HEK293 (cell line): ENCODE measurements around the gene PDE9A.

Experiments
- CTCF ChIA-PET: fragments of 350-600 bp; formaldehyde crosslinking; extraction: SDS; loops from one replicate; lab custom pipeline; 2021; ENCODE audit warnings: antibody characterized with exemption; lab: Yijun Ruan, JAX
- POLR2A ChIA-PET: fragments of 300-600 bp; formaldehyde crosslinking; extraction: SDS; loops from one replicate; lab custom pipeline; 2020; ENCODE audit warnings: antibody characterized with exemption, inconsistent platforms; lab: Yijun Ruan, JAX
- H3K27ac ChIP-seq: fragments of 200-500 bp; sonication (Bioruptor generic); 2 replicates; pipeline ENCODE4 v1.5.1; 2014; ENCODE audit warnings: low read depth, low read length, control low read depth, inconsistent platforms; ENCODE audit errors: extremely low read depth
- H3K36me3 ChIP-seq, 2 experiments: fragments of 200-500 bp in 1 of 2; sonication (Bioruptor generic) in 1 of 2; 1 replicate in 1 of 2; 2 replicates in 1 of 2; pipeline ENCODE4 v1.5.1; 2014 to 2017; ENCODE audit warnings: inconsistent platforms in 2 of 2, low read length in 2 of 2; ENCODE audit not compliant: control insufficient read depth in 2 of 2, insufficient read depth in 1 of 2
- H3K4me1 ChIP-seq: fragments of 200-500 bp; sonication (Bioruptor generic); 2 replicates; pipeline ENCODE4 v1.5.1; 2014; ENCODE audit warnings: mild to moderate bottlenecking, low read length, inconsistent platforms; ENCODE audit not compliant: control insufficient read depth, insufficient read depth
- H3K4me3 ChIP-seq: 2 replicates; pipeline ENCODE4 v1.5.1; 2011; ENCODE audit warnings: low read depth, mild to moderate bottlenecking, control low read depth, low read length, moderate library complexity
- H3K9me3 ChIP-seq: fragments of 200-500 bp; sonication (Bioruptor generic); 2 replicates; pipeline ENCODE4 v1.5.1; 2014; ENCODE audit warnings: low read depth, low read length, inconsistent platforms; ENCODE audit not compliant: control insufficient read depth, insufficient read depth
- HOXC10 ChIP-seq: sonication (generic); formaldehyde crosslinking; IDR thresholded peaks from 2 replicates; pipeline ENCODE4 v1.8.1; 2023; ENCODE audit warnings: mild to moderate bottlenecking, missing genetic modification reagents
- KLF1 ChIP-seq: fragments of 450-650 bp; formaldehyde crosslinking; IDR thresholded peaks from 2 replicates; pipeline ENCODE4 v1.5.1; 2016; ENCODE audit warnings: missing biosample characterization, missing genetic modification characterization
- SP3 ChIP-seq: fragments of 450-650 bp; formaldehyde crosslinking; IDR thresholded peaks from 2 replicates; pipeline ENCODE4 v1.5.1; 2016; ENCODE audit warnings: missing biosample characterization, missing genetic modification characterization
- YY2 ChIP-seq: fragments of 450-650 bp; formaldehyde crosslinking; IDR thresholded peaks from 2 replicates; pipeline ENCODE4 v1.5.1; 2016; ENCODE audit warnings: missing biosample characterization, missing genetic modification characterization
- ZEB2 ChIP-seq: fragments of 450-650 bp; formaldehyde crosslinking; IDR thresholded peaks from 2 replicates; pipeline ENCODE4 v1.5.1; 2016; ENCODE audit warnings: missing biosample characterization, missing genetic modification characterization
- ZFHX2 ChIP-seq: fragments of 450-650 bp; formaldehyde crosslinking; conservative IDR thresholded peaks from 2 replicates; pipeline ENCODE4 v1.5.1; 2016; ENCODE audit warnings: missing biosample characterization, missing genetic modification characterization
- ZNF133 ChIP-seq: fragments of 450-650 bp; formaldehyde crosslinking; IDR thresholded peaks from 2 replicates; pipeline ENCODE4 v1.5.1; 2016; ENCODE audit warnings: missing biosample characterization, missing genetic modification characterization
- ZNF239 ChIP-seq: fragments of 450-650 bp; formaldehyde crosslinking; IDR thresholded peaks from 2 replicates; pipeline ENCODE4 v1.5.1; 2016; ENCODE audit warnings: missing biosample characterization, missing genetic modification characterization
- ZNF24 ChIP-seq: fragments of 450-650 bp; formaldehyde crosslinking; IDR thresholded peaks from 2 replicates; pipeline ENCODE4 v1.5.1; 2016; ENCODE audit warnings: missing biosample characterization, missing genetic modification characterization
- ZNF350 ChIP-seq: fragments of 450-650 bp; formaldehyde crosslinking; IDR thresholded peaks from 2 replicates; pipeline ENCODE4 v1.5.0; 2017; ENCODE audit warnings: missing biosample characterization, mild to moderate bottlenecking, missing genetic modification characterization
- ZNF423 ChIP-seq: fragments of 450-650 bp; formaldehyde crosslinking; IDR thresholded peaks from 2 replicates; pipeline ENCODE4 v1.5.1; 2016; ENCODE audit warnings: missing biosample characterization, missing genetic modification characterization
- ZNF560 ChIP-seq: fragments of 450-650 bp; formaldehyde crosslinking; IDR thresholded peaks from 2 replicates; pipeline ENCODE4 v1.5.1; 2017; ENCODE audit warnings: missing biosample characterization, missing genetic modification characterization, borderline replicate concordance
- ZNF561 ChIP-seq: fragments of 450-650 bp; IDR thresholded peaks from 2 replicates; pipeline ENCODE4 v1.5.1; 2018; ENCODE audit warnings: missing biosample characterization, missing genetic modification characterization, borderline replicate concordance
- ZNF621 ChIP-seq: fragments of 450-650 bp; formaldehyde crosslinking; IDR thresholded peaks from 2 replicates; pipeline ENCODE4 v1.5.1; 2017; ENCODE audit warnings: missing biosample characterization, missing genetic modification characterization
- ZSCAN16 ChIP-seq: fragments of 450-650 bp; formaldehyde crosslinking; IDR thresholded peaks from 2 replicates; pipeline ENCODE4 v1.5.1; 2016; ENCODE audit warnings: missing biosample characterization, missing genetic modification characterization
- TF ChIP-seq, protein P1 (sequence below): fragments of 450-650 bp; formaldehyde crosslinking; IDR thresholded peaks from 2 replicates; pipeline ENCODE4 v1.5.1; 2016; ENCODE audit warnings: missing biosample characterization, missing genetic modification characterization
- TF ChIP-seq, protein P2 (sequence below): sonication (generic); formaldehyde crosslinking; IDR thresholded peaks from 2 replicates; pipeline ENCODE4 v1.8.1; 2022; ENCODE audit warnings: mild to moderate bottlenecking, moderate library complexity, missing genetic modification reagents
- TF ChIP-seq, protein P3 (sequence below): fragments of 450-650 bp; formaldehyde crosslinking; IDR thresholded peaks from 2 replicates; pipeline ENCODE4 v1.5.1; 2017; ENCODE audit warnings: missing biosample characterization, missing genetic modification characterization
- TF ChIP-seq, protein P4 (sequence below): fragments of 450-650 bp; IDR thresholded peaks from 2 replicates; pipeline ENCODE4 v1.5.1; 2018; ENCODE audit warnings: missing biosample characterization, mild to moderate bottlenecking, missing genetic modification characterization

The PDE9A gene

DNA sequence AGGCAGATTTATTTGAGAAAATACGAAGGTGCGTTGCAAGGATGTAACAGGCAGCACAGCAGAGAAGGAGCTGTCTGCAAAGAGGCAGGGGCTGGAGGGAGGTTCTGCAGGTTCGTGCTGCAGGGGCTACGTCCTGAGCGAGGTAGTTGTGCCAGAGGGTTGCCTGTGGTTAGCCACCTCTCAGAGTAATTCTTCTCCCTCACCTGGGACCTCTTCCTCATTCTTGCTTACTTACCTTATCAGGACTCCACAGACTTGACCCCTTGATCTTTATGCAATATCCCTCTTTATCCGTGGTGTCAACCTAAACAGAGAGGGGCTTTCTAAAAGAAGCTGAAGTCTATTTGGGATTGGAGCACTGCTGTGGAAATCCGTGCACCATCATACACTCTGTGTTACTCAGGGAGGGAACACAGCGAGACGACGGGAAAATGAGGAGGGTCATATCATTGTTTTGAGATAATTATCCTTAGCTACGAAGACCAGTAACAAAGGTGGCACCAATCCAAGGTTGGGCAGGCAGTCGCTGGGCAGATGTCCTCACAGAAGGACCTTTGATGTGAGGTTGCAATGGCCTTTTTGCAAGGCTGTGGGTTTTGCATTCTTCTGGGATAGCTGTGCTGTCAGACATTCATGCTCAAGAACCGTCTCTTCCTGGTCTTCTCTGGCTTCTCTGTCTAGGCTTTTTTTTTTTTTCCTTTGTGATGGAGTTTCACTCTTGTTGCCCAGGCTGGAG is 143.1 kb downstream of the PDE9A start (continued):
- no peak for TF ChIP-seq ZNF561
- TF ChIP-seq ZEB2 (tag by site-specific recombination), result no peak
- TF ChIP-seq, protein P1, sequence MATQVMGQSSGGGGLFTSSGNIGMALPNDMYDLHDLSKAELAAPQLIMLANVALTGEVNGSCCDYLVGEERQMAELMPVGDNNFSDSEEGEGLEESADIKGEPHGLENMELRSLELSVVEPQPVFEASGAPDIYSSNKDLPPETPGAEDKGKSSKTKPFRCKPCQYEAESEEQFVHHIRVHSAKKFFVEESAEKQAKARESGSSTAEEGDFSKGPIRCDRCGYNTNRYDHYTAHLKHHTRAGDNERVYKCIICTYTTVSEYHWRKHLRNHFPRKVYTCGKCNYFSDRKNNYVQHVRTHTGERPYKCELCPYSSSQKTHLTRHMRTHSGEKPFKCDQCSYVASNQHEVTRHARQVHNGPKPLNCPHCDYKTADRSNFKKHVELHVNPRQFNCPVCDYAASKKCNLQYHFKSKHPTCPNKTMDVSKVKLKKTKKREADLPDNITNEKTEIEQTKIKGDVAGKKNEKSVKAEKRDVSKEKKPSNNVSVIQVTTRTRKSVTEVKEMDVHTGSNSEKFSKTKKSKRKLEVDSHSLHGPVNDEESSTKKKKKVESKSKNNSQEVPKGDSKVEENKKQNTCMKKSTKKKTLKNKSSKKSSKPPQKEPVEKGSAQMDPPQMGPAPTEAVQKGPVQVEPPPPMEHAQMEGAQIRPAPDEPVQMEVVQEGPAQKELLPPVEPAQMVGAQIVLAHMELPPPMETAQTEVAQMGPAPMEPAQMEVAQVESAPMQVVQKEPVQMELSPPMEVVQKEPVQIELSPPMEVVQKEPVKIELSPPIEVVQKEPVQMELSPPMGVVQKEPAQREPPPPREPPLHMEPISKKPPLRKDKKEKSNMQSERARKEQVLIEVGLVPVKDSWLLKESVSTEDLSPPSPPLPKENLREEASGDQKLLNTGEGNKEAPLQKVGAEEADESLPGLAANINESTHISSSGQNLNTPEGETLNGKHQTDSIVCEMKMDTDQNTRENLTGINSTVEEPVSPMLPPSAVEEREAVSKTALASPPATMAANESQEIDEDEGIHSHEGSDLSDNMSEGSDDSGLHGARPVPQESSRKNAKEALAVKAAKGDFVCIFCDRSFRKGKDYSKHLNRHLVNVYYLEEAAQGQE, result no peak
- TF ChIP-seq SP3 (tag by site-specific recombination), result no peak
- TF ChIP-seq ZFHX2 (tag by site-specific recombination), result no peak
- TF ChIP-seq ZNF621 (tag by site-specific recombination), result no peak
- TF ChIP-seq, protein P2, sequence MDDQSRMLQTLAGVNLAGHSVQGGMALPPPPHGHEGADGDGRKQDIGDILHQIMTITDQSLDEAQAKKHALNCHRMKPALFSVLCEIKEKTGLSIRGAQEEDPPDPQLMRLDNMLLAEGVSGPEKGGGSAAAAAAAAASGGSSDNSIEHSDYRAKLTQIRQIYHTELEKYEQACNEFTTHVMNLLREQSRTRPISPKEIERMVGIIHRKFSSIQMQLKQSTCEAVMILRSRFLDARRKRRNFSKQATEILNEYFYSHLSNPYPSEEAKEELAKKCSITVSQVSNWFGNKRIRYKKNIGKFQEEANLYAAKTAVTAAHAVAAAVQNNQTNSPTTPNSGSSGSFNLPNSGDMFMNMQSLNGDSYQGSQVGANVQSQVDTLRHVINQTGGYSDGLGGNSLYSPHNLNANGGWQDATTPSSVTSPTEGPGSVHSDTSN (CRISPR knock-in tag), result no peak
- TF ChIP-seq ZNF350 (tag by site-specific recombination), result no peak
- TF ChIP-seq ZSCAN16 (tag by site-specific recombination), result no peak
- TF ChIP-seq ZNF560 (tag by site-specific recombination), result no peak
- TF ChIP-seq ZNF239, result no peak
- TF ChIP-seq, protein P3, sequence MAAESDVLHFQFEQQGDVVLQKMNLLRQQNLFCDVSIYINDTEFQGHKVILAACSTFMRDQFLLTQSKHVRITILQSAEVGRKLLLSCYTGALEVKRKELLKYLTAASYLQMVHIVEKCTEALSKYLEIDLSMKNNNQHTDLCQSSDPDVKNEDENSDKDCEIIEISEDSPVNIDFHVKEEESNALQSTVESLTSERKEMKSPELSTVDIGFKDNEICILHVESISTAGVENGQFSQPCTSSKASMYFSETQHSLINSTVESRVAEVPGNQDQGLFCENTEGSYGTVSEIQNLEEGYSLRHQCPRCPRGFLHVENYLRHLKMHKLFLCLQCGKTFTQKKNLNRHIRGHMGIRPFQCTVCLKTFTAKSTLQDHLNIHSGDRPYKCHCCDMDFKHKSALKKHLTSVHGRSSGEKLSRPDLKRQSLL (tag by site-specific recombination), result no peak
- TF ChIP-seq, protein P4, sequence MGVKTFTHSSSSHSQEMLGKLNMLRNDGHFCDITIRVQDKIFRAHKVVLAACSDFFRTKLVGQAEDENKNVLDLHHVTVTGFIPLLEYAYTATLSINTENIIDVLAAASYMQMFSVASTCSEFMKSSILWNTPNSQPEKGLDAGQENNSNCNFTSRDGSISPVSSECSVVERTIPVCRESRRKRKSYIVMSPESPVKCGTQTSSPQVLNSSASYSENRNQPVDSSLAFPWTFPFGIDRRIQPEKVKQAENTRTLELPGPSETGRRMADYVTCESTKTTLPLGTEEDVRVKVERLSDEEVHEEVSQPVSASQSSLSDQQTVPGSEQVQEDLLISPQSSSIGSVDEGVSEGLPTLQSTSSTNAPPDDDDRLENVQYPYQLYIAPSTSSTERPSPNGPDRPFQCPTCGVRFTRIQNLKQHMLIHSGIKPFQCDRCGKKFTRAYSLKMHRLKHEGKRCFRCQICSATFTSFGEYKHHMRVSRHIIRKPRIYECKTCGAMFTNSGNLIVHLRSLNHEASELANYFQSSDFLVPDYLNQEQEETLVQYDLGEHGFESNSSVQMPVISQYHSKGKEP (tag by site-specific recombination), result no peak
- TF ChIP-seq, all 188 proteins: peak for 0

DNA sequence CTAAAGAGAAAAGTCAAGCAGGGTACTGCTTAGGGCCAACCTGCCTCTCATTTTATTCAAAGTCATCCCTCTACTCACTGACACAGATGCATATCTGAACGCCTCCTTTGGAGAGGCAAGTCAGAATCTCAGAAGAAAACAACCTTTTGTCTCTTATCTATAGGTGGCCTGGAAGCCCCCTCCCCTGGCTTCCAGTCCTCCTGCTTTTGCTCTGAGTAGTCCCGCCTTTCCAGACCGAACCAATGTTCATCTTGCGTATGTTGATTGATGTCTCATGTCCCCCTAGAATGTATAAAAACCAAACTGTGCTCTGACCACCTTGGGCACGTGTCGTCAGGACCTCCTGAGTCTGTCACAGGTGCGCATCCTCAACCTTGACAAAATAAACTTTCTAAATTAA is 144.1 kb downstream of the PDE9A start:
- no peaks in the 10 kb centered on the region for H3K36me3 ChIP-seq
- no peak overlapping the region for H3K4me3 ChIP-seq
- H3K27ac ChIP-seq, result no peak overlapping the region
- no peak for TF ChIP-seq ZNF24 (tag by site-specific recombination)
- no peak for TF ChIP-seq KLF1 (tag by site-specific recombination)
- TF ChIP-seq HOXC10 (CRISPR knock-in tag), result no peak
- no peak for TF ChIP-seq ZNF133 (tag by site-specific recombination)
- TF ChIP-seq YY2 (tag by site-specific recombination), result no peak
- TF ChIP-seq ZNF423, result no peak
- TF ChIP-seq, all 188 proteins: peak for 0
- CTCF ChIA-PET, result no interaction called here
- Histone ChIP-seq H3K4me1 (peaks cover 9% of the 10 kb centered on the region; the same call in 1 of the 2 replicates), H3K9me3 (no peaks in the 10 kb centered on the region)
- POLR2A ChIA-PET, result interaction anchor here (0.6 kb wide), 1 partner anchor 17 kb away, joined by 3 read pairs; no protein-coding TSS in a partner anchor
